HG03460 (cell line): ENCODE data around the gene RALGAPB.
"Not testable (repeated sequence)": the region's sequence is repeated elsewhere in the genome, so short reads cannot be mapped to it uniquely, and the experiment has no call there.

ENCODE experiments used
- ATAC-seq: cut with Tn5 transposase; IDR thresholded peaks from one replicate; pipeline ENCODE4 v1.9.1; 2021; ENCODE audit not compliant: unreplicated experiment

RALGAPB gene

DNA sequence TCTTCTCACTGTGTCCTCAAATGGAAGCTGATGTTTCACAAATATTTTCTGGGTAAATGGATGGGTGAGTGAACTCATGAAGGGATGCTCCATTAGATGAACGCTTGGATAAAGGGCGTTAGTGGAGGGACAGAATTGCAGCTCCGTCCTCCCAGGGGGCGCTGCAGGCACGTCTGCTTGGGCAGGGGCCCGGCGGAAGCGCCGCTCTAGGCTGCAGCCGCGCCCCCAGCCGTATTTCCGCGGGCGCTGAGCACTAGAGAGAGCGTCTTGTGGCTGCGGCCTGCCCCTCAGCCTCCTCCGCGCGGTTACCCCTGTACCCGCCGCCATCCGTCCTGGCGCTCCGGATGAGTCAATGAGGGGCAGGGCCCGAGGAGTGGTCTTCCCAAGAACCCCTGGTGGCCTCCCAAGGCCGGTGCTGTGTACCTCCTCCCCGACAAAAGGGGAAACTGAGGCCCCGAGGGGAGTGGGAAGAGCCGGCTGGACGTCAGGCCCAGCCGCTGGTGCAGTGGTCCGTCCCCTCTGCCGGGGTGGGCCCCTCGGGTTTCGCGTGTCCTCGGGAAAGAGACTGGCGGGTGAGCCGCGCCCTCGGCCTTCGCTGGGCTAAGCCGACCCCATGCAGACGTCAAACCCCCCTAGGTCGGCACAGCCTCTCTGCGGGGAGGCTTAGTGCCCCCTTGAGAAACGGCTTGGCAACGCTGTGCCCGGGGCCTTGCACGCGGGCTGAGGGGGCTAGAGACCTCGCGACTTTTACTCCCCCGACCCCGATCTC lies 26.0 kb upstream of the RALGAPB start:
- ATAC-seq, result peak; percentile 76

GRCh38 chr20:38447251-38447661 lies 25.4 kb upstream of the RALGAPB start:
- ATAC-seq, result no peak

- ATAC-seq, result no peak
Observed at GRCh38 chr20:38447931-38448675, 24.5 kb upstream of the RALGAPB start.

DNA sequence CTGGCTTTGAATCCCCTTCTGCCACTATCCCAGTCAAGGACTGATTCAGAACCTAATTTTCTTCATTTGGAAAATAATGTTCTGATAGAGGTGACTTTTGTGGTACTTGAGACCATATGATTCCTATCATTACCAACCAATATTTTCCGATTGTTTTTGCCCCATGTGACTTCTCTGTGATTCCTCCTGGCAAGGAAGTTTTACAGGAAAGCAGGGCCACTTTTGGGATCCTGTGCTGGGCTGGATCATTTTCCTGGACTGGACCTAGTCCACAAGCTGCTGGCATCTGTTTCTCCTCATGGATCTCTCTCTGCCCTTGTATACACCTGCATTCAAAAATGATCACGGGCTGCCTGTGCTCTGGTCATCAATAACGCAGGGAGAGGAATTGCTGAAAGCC lies 23.6 kb upstream of the RALGAPB start:
- no peak for ATAC-seq

DNA sequence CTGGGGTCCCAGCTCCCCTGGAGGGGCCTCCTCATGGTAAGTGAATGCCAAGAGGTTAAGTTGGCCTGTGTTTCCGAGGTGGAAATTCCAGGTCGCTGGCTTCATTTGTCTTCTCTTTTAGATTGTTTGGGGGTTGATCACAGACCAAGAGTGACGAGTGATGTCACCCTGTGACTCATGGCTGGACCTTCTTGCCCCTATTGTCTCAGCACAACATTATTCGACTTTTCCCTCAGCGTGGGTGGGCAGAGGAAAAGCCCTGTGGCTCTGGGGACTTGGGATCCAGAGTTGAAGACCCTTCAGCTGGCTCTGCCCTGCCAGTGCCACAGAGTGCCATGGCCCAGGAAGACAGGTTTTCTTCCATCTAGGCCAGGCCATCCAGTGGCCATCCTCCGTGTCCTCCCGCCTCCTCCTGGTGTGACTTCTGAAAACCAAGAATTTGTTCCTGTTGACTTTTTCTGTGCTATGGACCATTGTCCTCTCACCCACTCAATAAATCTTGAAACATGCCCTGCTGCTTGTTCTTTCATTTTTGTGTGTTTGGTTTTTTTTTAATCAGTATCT lies 22.1 kb upstream of the RALGAPB start:
- ATAC-seq, result no peak

GRCh38 chr20:38452880-38453624 lies 19.6 kb upstream of the RALGAPB start:
- no peak for ATAC-seq

GRCh38 chr20:38453941-38454340 lies 18.7 kb upstream of the RALGAPB start:
- ATAC-seq, result peak; percentile 83

DNA sequence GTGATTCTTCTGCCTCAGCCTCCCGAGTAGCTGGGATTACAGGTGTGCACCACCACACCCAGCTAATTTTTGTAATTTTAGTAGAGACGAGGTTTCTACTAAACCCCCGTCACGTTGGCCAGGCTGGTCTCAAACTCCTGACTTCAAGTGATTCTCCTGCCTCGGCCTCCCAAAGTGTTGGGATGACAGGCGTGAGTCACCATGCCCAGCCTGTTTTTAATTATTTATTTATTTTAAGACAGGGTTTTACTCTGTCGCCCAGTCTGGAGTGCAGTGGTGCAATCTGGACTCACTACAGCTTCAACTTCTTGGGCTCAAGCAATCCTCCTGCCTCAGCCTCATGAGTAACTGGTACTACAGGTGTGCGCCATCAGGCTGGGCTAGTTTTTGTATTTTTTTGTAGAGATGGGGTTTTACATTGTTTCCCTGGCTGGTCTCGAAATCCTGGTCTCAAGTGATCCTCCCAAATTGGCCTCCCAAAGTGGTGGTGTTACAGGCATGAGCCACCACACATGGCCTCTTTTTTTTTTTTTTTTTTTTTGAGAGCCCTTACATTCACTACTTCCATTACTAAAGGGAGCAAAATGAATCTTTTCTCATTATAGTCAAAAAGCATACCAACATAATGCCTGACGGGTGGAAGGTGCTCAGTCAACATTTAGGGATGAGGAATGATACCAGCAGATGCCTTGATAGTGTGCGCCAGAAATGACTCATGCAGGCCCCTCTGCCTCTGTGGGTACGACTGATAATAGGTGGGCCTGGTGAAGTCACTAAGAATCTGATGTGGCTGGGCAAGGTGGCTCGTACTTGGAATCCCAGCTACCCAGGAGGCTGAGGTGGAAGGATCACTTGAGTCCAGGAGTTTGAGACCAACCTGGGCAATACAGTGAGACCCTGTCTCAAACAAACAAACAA lies 17.8 kb upstream of the RALGAPB start:
- no peak for ATAC-seq

GRCh38 chr20:38458314-38458713 lies 14.3 kb upstream of the RALGAPB start:
- no peak for ATAC-seq

DNA sequence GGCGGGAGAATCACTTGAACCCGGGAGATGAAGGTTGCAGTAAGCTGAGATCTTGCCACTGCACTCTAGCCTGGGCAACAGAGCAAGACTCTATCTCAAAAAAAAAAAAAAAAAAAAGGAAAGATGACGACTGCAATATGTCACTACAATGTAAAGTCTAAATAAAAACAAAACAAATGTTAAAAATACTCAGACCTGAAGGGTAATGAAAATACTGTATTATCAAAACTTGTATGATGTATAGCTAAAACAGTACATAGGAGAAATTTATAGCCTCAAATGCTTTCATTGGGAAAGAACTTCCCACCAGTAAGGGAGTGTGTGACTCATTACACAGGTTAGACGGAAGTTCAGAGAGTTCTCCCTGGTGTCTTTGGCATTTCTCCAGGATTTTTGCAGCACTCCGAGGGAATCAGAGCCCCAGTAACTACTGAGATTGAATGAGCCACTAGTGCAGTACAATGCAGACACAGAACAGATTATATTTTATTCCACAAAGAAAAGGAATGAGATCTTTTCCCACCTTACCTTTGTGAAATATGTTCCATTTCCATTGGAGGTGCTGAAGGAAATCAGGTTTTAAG lies 12.5 kb upstream of the RALGAPB start:
- ATAC-seq, result no peak

DNA sequence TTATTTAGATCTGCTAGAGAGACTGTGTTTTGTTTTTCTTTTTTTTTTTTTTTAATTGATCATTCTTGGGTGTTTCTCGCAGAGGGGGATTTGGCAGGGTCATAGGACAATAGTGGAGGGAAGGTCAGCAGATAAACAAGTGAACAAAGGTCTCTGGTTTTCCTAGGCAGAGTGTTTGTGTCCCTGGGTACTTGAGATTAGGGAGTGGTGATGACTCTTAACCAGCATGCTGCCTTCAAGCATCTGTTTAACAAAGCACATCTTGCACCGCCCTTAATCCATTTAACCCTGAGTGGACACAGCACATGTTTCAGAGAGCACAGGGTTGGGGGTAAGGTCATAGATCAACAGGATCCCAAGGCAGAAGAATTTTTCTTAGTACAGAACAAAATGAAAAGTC lies 12.0 kb upstream of the RALGAPB start:
- ATAC-seq, result not testable (repeated sequence)

DNA sequence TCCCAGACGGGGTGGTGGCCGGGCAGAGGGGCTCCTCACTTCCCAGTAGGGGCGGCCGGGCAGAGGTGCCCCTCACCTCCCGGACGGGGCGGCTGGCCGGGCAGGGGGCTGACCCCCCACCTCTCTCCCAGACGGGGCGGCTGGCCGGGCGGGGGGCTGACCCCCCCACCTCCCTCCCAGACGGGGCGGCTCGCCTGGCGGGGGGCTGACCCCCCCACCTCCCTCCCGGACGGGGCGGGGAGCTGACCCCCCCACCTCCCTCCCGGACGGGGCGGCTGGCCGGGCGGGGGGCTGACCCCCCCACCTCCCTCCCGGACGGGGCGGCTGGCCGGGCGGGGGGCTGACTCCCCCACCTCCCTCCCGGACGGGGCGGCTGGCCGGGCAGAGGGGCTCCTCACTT lies 11.5 kb upstream of the RALGAPB start:
- not testable (repeated sequence) for ATAC-seq

- not testable (repeated sequence) for ATAC-seq
Observed at GRCh38 chr20:38461569-38461968, 11.1 kb upstream of the RALGAPB start.

DNA sequence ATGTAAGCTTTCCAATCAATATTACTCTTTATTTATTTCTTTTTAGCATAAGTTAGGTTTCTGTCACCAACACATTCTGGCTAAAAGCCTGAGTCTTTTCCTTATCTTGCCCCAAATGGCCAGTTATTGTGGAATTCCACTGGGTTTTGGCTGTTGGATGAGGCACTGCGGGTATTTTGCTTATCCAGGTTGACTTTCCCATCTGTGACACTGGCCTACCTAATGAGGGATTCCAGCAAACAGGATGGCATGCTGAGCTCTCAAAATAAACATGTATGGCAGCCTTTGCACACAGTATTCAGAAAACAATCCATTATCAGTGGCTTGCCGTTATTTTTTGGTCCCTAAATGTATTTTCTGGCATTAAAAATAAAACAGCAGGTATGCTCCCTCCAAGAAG lies 6.5 kb upstream of the RALGAPB start:
- ATAC-seq, result no peak

- ATAC-seq, result no peak
Observed at GRCh38 chr20:38466983-38467382, 5.7 kb upstream of the RALGAPB start.

DNA sequence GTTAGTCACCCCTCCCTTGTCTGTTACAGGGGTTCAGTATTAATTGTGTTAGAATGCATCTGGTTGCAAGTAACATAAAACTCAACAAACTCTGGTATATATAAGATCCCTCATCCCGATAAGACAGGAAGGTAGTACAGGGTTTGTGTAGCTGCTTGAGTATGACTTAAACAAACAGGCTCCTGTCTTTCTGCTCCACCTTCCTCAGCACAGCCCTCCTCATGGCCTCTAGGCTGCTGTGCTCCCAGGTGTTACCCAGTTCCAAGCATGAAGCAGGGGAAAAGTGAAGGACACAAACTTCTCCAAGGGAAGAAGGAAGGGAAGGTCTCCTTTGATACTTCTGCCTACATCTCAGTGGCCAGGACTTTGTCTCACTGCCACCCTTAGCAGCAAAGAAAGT lies 1.4 kb upstream of the RALGAPB start:
- ATAC-seq, result no peak

DNA sequence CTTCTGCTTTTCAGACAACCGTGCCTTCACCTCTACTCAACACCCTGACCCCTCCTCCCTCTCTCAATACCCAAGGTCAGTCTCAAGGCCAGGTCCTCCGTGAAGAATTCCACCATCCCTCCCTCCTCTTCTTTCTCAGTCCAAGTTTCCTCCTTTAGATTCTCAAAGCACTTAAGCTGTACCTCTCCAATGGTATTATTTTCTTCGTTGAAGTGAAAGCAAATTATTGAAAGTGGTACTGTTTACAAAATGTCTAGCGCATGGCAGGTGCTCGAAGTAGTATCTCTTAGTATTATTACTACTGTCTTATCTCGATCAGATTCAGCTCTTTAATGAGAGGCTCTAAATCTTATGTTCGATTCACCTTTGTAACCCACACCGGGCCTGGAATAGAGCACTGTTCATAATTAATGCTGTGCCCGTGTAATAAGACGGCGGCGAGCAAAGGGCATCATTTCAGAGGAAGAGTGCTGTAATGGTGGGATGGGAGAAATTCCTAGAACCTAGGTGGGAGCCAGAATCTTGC lies 593 bp upstream of the RALGAPB start:
- no peak for ATAC-seq

GRCh38 chr20:38473367-38473795 lies 738 bp downstream of the RALGAPB start:
- no peak for ATAC-seq

DNA sequence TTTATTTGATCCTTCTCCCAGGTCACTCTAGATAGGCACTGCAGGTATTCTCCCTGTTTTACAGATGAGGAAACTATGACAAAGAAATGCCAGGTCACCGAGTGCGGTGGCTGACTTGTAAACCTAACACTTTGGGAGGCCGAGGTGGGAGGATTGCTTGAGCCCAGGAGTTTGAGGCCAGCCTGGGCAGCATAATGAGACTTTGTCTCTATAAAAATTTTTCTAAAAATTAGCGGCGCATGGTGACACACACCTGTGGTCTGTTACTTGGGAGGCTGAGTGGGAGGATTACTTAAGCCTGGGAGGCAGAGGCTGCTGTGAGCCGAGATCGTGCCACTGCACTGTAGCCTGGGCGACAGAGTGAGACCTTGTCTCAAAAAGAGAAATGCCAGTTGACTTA lies 5.1 kb downstream of the RALGAPB start:
- ATAC-seq, result no peak

DNA sequence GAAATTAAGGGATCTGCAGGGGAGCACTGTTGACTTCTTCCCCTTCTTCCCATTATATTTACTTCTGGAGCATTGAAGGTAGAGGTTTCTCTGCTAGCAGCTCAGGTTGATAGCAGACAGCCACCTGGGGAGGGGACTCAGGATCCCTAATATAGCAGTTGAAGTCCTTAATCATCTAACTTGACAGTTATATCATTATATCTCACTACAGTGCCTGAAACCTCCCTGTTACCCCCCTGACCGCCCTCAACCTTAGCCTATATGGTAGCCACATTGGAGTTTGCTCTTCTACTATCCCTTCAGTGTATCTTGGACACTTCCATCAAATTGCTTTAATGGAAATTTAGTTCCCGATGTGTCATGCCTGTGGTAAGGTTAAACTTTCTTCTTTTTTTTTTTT lies 7.0 kb downstream of the RALGAPB start:
- ATAC-seq, result no peak
